ENCODE results near the gene CCL14. TPM values are rescaled to one million over a fixed set of nuclear protein-coding genes. Genes with fewer than 3 reads are reported as not detected.
A peak's percentile ranks its signal among the peaks of the same experiment; 100 is the strongest.

CCL14 gene
- total and polyA plus RNA-seq, 2 experiments from 2014 or later = not detected

DNA sequence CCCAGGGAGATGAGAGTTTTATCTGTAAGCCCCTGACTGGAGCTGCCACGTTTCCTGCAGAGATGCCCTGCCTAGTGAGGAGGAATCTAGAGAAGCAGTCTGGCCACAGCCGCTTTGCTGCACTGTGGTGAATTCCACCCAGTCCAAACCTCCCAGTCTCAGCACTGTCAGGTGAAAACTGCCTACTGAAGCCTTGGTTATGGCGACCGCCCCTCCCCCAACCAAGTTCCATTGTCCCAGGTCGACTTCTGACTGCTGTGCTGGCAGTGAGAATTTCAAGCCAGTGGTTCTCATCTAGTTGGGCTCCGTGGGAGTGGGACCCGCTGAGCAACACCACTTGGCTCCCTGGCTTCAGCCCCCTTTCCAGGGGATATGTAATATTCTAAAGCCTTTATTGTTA, 32.8 kb downstream of the CCL14 start:
- H3K9me3 ChIP-seq (ENCODE audit: low read depth) = no peaks in the 10 kb centered on the region
- H3K27me3 ChIP-seq = no peaks in the 10 kb centered on the region
- TF ChIP-seq, protein P1, sequence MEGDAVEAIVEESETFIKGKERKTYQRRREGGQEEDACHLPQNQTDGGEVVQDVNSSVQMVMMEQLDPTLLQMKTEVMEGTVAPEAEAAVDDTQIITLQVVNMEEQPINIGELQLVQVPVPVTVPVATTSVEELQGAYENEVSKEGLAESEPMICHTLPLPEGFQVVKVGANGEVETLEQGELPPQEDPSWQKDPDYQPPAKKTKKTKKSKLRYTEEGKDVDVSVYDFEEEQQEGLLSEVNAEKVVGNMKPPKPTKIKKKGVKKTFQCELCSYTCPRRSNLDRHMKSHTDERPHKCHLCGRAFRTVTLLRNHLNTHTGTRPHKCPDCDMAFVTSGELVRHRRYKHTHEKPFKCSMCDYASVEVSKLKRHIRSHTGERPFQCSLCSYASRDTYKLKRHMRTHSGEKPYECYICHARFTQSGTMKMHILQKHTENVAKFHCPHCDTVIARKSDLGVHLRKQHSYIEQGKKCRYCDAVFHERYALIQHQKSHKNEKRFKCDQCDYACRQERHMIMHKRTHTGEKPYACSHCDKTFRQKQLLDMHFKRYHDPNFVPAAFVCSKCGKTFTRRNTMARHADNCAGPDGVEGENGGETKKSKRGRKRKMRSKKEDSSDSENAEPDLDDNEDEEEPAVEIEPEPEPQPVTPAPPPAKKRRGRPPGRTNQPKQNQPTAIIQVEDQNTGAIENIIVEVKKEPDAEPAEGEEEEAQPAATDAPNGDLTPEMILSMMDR (IDR thresholded peaks at IDR 0.05; ENCODE audit: low read depth, low read length) = no peak
- no peak for DNase-seq (ENCODE audit: low read depth in 1 of 2, low spot score in 1 of 2)
- H3K27ac ChIP-seq = no peak overlapping the region
- H3K4me3 ChIP-seq = no peak overlapping the region
- no peaks in the 10 kb centered on the region for H3K36me3 ChIP-seq
- no peaks in the 10 kb centered on the region for H3K4me1 ChIP-seq (ENCODE audit: low read depth)

DNA sequence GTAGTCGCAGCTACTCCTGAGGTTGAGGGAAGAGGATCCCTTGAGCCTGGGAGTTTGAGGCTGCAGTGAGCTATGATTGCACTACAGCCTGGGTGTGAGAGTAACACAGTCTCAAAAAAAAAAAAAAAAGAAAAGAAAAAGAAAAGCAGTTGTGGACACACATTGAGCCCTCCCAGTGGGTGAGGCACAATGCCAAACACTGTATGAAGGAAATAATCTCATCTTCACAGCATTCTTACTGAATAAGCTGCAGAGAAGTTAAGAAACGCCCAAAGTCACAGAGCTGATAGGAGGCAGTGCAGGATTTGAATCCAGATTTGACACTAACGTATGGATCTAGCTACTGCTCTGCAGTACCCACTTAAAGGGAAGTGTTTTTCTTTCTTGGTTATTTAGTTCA, 37.1 kb downstream of the CCL14 start:
- no peak for DNase-seq (ENCODE audit: low read depth in 1 of 2, low spot score in 1 of 2)
- H3K4me1 ChIP-seq (ENCODE audit: low read depth) = no peaks in the 10 kb centered on the region
- H3K27me3 ChIP-seq = no peaks in the 10 kb centered on the region
- no peaks in the 10 kb centered on the region for H3K36me3 ChIP-seq
- H3K9me3 ChIP-seq (ENCODE audit: low read depth) = no peaks in the 10 kb centered on the region
- no peak overlapping the region for H3K27ac ChIP-seq
- H3K4me3 ChIP-seq = no peak overlapping the region
- TF ChIP-seq, protein P1 (IDR thresholded peaks at IDR 0.05; ENCODE audit: low read depth, low read length) = no peak

DNA sequence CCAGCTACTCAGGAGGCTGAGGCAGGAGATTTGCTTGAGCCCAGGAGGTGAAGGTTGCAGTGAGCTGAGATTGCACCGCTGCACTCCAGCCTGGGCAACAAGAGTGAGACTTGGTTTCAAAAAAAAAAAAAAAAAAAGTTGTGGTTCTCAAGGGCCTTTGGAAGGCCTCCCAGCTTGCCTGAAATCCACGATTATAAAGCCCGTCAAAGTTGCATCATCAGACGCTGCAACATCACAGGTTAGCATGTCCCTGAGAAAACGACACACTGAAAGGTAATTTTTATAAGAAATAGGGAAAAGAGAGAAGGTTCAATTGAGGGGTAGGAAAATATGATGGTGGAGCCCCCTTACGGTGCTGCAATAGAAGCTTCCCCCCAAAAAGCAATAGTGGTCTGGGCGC, 38.4 kb downstream of the CCL14 start:
- no peaks in the 10 kb centered on the region for H3K36me3 ChIP-seq
- no peak for DNase-seq (ENCODE audit: low read depth in 1 of 2, low spot score in 1 of 2)
- H3K27ac ChIP-seq = no peak overlapping the region

DNA sequence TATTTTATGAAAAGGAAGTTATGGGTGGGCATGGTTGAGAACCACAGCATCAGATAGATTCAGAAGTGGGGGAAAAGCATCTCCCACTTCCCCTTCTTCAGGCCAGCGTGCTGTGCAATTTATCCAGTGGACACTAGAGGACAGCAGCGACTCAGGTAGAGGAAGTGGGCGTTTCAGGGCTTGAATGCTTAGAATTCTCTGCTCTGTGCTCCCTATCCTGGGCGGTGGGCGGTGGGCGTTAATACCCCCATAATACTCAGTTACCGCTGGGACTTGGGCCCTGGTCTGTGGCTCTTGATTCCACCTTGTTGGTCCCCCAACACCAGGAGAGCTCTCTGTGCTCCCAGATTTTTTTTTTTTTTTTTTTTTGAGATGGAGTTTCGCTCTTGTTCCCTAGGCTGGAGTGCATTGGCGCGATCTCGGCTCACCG, 39.4 kb downstream of the CCL14 start:
- H3K9me3 ChIP-seq (ENCODE audit: low read depth) = no peaks in the 10 kb centered on the region
- no peaks in the 10 kb centered on the region for H3K27me3 ChIP-seq
- no peaks in the 10 kb centered on the region for H3K4me1 ChIP-seq (ENCODE audit: low read depth)
- TF ChIP-seq, protein P1 (IDR thresholded peaks at IDR 0.05; ENCODE audit: low read depth, low read length) = peak; percentile 89
- DNase-seq (ENCODE audit: low read depth in 1 of 2, low spot score in 1 of 2) = peak; percentile 58 to 78
- H3K36me3 ChIP-seq = no peaks in the 10 kb centered on the region
- no peak overlapping the region for H3K4me3 ChIP-seq
- no peak overlapping the region for H3K27ac ChIP-seq

More for the DNA sequence above, 38.4 kb downstream of the CCL14 start:
- TF ChIP-seq, protein P1 (IDR thresholded peaks at IDR 0.05; ENCODE audit: low read depth, low read length) = no peak
- no peaks in the 10 kb centered on the region for H3K4me1 ChIP-seq (ENCODE audit: low read depth)
- no peaks in the 10 kb centered on the region for H3K27me3 ChIP-seq
- no peaks in the 10 kb centered on the region for H3K9me3 ChIP-seq (ENCODE audit: low read depth)
- H3K4me3 ChIP-seq = no peak overlapping the region

DNA sequence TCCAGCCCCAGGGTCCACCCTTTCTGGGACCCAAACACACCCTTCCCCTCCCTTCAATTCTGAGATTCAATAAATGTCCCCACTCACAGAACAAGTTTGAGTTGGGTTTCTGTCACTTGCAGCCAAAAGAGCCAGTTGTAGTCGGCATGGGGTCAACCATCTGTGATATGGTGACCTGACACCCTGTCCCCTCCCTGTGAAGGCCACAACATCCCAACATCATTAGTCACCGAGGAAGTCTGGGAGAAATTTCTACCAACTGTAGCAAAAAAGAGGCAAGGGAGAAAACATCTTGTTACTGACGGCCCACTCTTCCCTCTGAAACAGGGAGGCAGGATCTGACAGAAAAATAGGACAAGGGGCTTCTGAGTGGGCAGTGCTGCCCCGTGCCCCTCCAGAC, 42.4 kb downstream of the CCL14 start:
- Histone ChIP-seq H3K27ac (no peak overlapping the region), H3K4me3 (no peak overlapping the region), H3K27me3 (no peaks in the 10 kb centered on the region), H3K9me3 (ENCODE audit: low read depth) (no peaks in the 10 kb centered on the region), H3K4me1 (ENCODE audit: low read depth) (no peaks in the 10 kb centered on the region), H3K36me3 (no peaks in the 10 kb centered on the region)
- no peak for DNase-seq (ENCODE audit: low read depth in 1 of 2, low spot score in 1 of 2)
- TF ChIP-seq, protein P1 (IDR thresholded peaks at IDR 0.05; ENCODE audit: low read depth, low read length) = no peak

DNA sequence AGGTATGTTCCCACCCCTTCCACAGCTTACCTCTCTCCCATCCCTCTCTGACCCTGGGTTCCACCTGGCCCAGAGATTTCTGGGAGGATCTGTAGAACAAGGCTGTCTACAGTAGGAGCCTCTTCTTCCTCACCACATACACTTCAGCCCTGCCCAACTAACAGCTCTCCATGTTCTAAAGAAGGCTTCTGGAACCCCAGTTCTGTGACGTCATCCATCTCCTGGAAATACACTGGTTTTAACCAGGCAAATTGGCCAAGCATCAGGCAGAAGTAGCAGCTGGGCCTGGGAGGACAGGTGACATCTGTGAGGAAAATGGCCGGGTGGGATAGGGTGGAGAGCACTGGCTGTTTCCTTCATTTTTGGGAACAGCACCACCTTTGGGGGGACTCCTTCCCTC, 43.0 kb downstream of the CCL14 start, which contains the start of gene LYZL6:
Gene LYZL6, minus strand, starts transcription at position 177 of the 400 bp plus-strand sequence. CDS start 4,357 bp downstream, outside the sequence.
- TF ChIP-seq, protein P1 (IDR thresholded peaks at IDR 0.05; ENCODE audit: low read depth, low read length) = no peak
- DNase-seq (ENCODE audit: low read depth in 1 of 2, low spot score in 1 of 2) = no peak
- H3K27me3 ChIP-seq = no peaks in the 10 kb centered on the region
- H3K4me1 ChIP-seq (ENCODE audit: low read depth) = no peaks in the 10 kb centered on the region
- no peaks in the 10 kb centered on the region for H3K36me3 ChIP-seq
- H3K9me3 ChIP-seq (ENCODE audit: low read depth) = no peaks in the 10 kb centered on the region
- peak within 1 kb of the TSS; percentile 71 for H3K27ac ChIP-seq
- H3K4me3 ChIP-seq = no peak within 1 kb of the TSS
